OCI-LY1 (cell line): ENCODE measurements around the gene RBM24.

Experiments
- CTCF ChIP-seq: fragments of 200-600 bp; sonication (generic), shearing (Covaris generic); IDR thresholded peaks from 2 replicates; pipeline ENCODE4 v1.5.1; 2017; ENCODE audit warnings: mild to moderate bottlenecking, antibody characterized with exemption, low read length, moderate library complexity, mixed read lengths
- EZH2 ChIP-seq: fragments of 200-600 bp; sonication (generic), shearing (Covaris generic); IDR thresholded peaks from 2 replicates; pipeline ENCODE4 v1.8.0; 2017; ENCODE audit warnings: borderline replicate concordance, mixed run types, mild to moderate bottlenecking, antibody characterized with exemption, low read length, moderate library complexity, mixed read lengths

- no peak for TF ChIP-seq CTCF
- no peak for TF ChIP-seq EZH2
These were observed 43.9 kb upstream of the RBM24 start for GRCh38 chr6:17237246-17237645.
